ENCODE data around the gene TRPC4. TPM values are rescaled to one million over a fixed set of nuclear protein-coding genes. Genes with fewer than 3 reads are reported as not detected.

The TRPC4 gene
- total RNA-seq, 1 donor from 2014 or later: 0.15 TPM

GRCh38 chr13:37601648-37602440 lies 267.7 kb downstream of the TRPC4 start:
- DNase-seq (ENCODE audit: low read depth): no peak

GRCh38 chr13:37599519-37599918 lies 270.1 kb downstream of the TRPC4 start:
- DNase-seq (ENCODE audit: low read depth): no peak

GRCh38 chr13:37598597-37598996 lies 271.0 kb downstream of the TRPC4 start, which contains the start of gene POSTN:
POSTN (minus strand) TSS chr13:37598768; CDS start chr13:37598726, 42 bp downstream.
- no peak for DNase-seq (ENCODE audit: low read depth)

GRCh38 chr13:37597477-37598025 lies 272.0 kb downstream of the TRPC4 start:
- no peak for DNase-seq (ENCODE audit: low read depth)

GRCh38 chr13:37596805-37597204 lies 272.8 kb downstream of the TRPC4 start:
- DNase-seq (ENCODE audit: low read depth): no peak

- peak; percentile 36 for DNase-seq (ENCODE audit: low read depth)
These were observed 274.4 kb downstream of the TRPC4 start for GRCh38 chr13:37595162-37595561.

- DNase-seq (ENCODE audit: low read depth): no peak
These were observed 275.0 kb downstream of the TRPC4 start for GRCh38 chr13:37594550-37594949.

- DNase-seq (ENCODE audit: low read depth): peak; percentile 30
These were observed 280.2 kb downstream of the TRPC4 start for GRCh38 chr13:37589381-37589780.

- no peak for DNase-seq (ENCODE audit: low read depth)
These were observed 282.3 kb downstream of the TRPC4 start for GRCh38 chr13:37587236-37587635.
